ENCODE measurements around the gene FSD1L.
"Not testable (repeated sequence)": the region's sequence is repeated elsewhere in the genome, so short reads cannot be mapped to it uniquely, and the experiment has no call there.

FSD1L gene

DNA sequence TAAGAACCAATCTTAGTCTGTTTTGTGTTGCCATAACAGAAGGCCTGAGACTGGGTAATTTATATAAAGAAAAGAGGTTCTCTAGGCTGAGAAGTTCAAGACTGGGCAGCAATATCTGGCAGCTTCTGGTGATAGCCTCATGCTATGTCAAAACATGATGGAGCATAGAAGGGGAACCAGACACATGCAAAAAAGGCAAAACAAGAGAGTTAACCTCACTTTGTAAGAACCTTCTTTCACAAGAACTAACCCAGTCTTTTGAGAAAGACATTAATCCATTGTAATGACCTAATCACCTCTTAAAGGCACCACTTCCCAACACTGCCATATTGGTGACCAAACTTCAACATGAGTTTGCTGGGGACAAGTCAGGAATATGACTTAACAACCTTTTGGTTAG is 37.3 kb downstream of the FSD1L start:
- DNase-seq (ENCODE audit: low spot score): no peak

GRCh38 chr9:105496826-105497225 is 49.0 kb downstream of the FSD1L start:
- no peak for DNase-seq (ENCODE audit: low spot score)

DNA sequence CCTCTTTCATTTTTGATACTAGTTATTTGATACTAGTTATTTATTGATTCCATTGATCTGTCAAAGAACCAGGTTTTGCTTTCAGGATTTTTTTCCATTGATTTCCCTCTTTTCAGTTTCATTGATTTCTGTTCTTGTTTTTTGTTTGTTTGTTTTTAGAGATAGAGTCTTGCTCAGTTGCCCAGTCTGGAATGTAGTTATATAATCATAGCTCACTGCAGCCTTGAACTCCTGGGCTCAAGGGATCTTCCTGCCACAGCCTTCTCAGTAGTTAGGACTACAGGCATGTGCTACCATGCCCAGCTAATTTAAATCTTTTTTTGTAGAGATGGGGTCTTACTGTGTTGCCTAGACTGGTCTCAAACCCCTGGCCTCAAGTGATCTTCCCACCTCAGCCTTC is 49.9 kb downstream of the FSD1L start:
- DNase-seq (ENCODE audit: low spot score): no peak

DNA sequence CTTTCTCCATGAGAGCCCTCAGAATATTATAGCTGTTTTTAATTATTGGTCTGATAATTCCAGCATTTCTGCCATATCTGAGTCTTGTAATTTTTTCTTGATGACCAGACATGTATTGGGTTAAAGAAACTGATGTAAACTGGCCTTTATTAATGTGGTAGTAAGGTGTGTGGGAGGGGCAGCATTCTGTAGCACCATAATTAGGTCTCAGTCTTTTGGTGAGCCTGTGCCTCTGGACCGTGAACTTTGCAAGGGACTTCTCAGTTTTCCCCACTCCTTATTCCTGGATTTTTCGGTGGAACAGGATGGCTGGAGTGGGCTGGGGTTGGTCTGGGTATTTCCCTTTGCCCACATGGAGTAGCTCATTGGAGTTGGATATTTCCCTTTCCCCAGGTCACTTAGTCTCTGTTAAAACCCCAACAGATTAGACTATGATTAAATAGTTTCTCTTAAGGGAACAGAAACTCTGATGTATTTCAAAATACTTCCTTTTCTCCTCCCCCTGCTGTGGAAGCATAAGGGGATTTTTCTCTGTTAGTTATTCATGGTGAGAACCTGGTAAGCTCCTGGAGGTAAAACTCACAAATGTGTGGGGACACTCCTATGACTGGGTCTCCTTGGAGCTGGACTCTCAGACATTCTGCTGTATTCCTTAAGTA is 52.4 kb downstream of the FSD1L start:
- no peak for DNase-seq (ENCODE audit: low spot score)

- DNase-seq (ENCODE audit: low spot score): no peak
Measured at GRCh38 chr9:105501414-105501813, 53.6 kb downstream of the FSD1L start.

GRCh38 chr9:105502276-105502675 is 54.4 kb downstream of the FSD1L start:
- no peak for DNase-seq (ENCODE audit: low spot score)

DNA sequence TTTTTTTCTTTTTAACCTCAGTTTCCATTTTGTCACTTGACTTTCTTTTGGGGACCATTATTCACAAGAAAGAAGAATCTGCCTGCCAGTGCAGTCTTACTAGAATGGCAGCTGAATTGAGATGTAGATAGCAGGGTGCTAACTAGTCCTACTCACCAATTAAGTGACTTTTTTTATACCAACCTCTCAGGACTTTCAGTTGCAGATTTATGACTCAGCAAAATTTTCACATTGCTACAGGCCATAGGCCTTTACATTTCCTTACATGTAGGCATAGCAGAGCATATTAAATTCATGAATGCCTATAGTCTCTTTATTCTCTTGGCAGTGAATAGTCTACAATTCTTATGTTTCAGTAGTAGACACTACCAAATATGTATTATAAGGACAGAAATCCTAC is 56.0 kb downstream of the FSD1L start:
- DNase-seq (ENCODE audit: low spot score): no peak

- no peak for DNase-seq (ENCODE audit: low spot score)
Measured at GRCh38 chr9:105507096-105507790, 59.4 kb downstream of the FSD1L start.

- no peak for DNase-seq (ENCODE audit: low spot score)
Measured at GRCh38 chr9:105508530-105508929, 60.7 kb downstream of the FSD1L start.

- DNase-seq (ENCODE audit: low spot score): peak; percentile 58
Measured at GRCh38 chr9:105510024-105510423, 62.2 kb downstream of the FSD1L start.

DNA sequence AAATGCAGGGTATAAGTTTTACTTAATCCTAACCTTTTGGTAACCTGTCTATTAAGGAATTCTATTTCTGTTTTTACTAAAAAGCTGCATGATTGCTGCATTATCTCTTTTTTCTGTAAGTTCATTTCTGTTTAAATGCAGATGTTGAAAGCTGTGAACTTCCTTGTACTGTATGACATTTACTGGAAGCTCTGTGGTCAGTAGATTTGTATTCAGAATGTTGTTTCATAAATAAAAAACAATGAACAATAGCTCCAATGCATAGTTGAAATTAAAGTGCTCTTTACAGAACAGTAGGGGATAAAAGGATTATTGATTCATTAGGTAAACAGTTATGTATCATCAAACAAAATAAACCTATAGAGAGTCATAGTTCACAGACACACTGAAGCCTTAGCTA is 63.6 kb downstream of the FSD1L start:
- DNase-seq (ENCODE audit: low spot score): no peak

- DNase-seq (ENCODE audit: low spot score): no peak
Measured at GRCh38 chr9:105515811-105516413, 68.1 kb downstream of the FSD1L start.

GRCh38 chr9:105519710-105520369 is 72.0 kb downstream of the FSD1L start:
- not testable (repeated sequence) for DNase-seq (ENCODE audit: low spot score)

GRCh38 chr9:105520992-105521391 is 73.2 kb downstream of the FSD1L start:
- DNase-seq (ENCODE audit: low spot score): not testable (repeated sequence)

DNA sequence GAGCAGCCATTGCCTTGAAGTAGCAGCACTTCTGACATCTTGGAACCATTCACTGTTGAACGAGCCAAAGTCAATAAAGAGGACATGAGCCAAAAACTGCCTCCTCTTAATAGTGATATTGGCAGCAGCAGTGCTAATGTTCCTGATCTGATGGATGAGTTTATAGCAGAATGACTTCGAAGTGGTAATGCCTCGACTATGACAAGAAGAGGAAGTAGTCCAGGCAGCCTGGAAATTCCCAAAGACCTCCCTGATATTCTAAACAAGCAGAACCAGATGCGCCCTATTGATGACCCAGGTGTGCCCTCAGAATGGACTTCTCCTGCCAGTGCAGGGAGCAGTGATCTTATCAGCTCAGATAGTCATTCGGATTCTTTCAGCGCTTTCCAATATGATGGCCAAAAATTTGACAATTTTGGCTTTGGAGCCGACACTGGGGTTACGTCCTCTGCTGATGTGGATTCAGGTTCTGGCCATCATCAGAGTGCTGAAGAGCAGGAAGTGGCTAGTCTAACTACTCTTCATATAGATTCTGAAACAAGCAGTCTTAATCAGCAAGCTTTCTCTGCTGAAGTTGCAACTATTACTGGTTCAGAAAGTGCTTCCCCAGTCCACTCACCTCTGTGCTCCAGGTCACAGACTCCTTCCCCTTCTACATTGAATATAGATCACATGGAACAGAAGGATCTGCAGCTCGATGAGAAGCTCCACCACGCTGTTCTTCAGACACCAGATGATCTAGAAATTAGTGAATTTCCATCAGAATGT is 75.0 kb downstream of the FSD1L start:
- not testable (repeated sequence) for DNase-seq (ENCODE audit: low spot score)

GRCh38 chr9:105531530-105531929 is 83.7 kb downstream of the FSD1L start:
- DNase-seq (ENCODE audit: low spot score): no peak

- no peak for DNase-seq (ENCODE audit: low spot score)
Measured at GRCh38 chr9:105535920-105536668, 88.3 kb downstream of the FSD1L start.

DNA sequence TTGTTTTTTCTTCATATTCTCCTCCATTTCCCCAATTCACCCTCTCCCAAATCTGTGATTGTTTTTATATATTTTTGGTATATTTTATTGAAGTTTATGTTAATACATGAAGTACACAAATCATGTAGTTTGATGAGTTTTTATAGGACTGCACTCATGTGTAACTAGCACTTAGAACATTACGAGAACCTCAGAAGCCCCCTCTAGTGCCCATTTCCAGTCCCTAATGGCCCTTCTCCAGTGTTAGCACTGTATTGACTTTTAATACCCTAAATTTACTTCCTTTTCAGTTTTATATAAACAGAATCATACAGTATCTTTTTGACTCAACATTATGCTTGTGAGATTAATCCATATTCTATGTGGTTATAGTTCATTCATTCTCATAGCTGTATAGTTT is 91.6 kb downstream of the FSD1L start:
- DNase-seq (ENCODE audit: low spot score): no peak

- DNase-seq (ENCODE audit: low spot score): no peak
Measured at GRCh38 chr9:105541838-105542237, 94.0 kb downstream of the FSD1L start.

GRCh38 chr9:105554042-105554441 is 106.2 kb downstream of the FSD1L start:
- no peak for DNase-seq (ENCODE audit: low spot score)

Data from AG20443 (cell line).